ENCODE data around the gene FHOD3.

The FHOD3 gene

DNA sequence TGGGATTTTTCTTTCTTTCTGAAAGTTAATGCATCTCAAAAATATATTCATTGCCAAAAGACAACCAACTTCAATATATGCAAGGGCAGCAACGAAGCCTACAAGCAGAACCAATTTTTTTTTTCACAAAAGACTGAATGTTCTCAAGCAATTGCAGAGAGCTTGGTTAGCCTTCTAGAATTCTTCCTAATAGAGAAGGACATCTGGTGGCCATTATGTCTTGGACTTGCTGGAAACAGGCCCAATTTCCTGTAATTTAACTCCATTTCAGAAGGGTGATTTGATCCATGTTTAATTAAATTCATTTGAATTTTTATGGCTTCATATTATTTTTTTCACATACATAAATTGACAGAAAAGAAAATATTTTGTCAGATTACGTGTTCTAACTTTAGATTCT, 323.3 kb downstream of the FHOD3 start:
- in situ Hi-C loops (cut with HindIII; ENCODE audit: low sequenced_read_pairs): no loop called here
- no peak overlapping the region for H3K4me3 ChIP-seq (ENCODE audit: low read depth, low read length)
- no peak for DNase-seq (ENCODE audit: low read depth, low spot score)
- TF ChIP-seq, protein P1, sequence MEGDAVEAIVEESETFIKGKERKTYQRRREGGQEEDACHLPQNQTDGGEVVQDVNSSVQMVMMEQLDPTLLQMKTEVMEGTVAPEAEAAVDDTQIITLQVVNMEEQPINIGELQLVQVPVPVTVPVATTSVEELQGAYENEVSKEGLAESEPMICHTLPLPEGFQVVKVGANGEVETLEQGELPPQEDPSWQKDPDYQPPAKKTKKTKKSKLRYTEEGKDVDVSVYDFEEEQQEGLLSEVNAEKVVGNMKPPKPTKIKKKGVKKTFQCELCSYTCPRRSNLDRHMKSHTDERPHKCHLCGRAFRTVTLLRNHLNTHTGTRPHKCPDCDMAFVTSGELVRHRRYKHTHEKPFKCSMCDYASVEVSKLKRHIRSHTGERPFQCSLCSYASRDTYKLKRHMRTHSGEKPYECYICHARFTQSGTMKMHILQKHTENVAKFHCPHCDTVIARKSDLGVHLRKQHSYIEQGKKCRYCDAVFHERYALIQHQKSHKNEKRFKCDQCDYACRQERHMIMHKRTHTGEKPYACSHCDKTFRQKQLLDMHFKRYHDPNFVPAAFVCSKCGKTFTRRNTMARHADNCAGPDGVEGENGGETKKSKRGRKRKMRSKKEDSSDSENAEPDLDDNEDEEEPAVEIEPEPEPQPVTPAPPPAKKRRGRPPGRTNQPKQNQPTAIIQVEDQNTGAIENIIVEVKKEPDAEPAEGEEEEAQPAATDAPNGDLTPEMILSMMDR (IDR thresholded peaks at IDR 0.05; ENCODE audit: low read depth, low read length): no peak

- in situ Hi-C loops (cut with HindIII; ENCODE audit: low sequenced_read_pairs): no loop called here
- TF ChIP-seq, protein P1 (IDR thresholded peaks at IDR 0.05; ENCODE audit: low read depth, low read length): no peak
- no peak for DNase-seq (ENCODE audit: low read depth, low spot score)
- H3K4me3 ChIP-seq (ENCODE audit: low read depth, low read length): no peak overlapping the region
Observed at GRCh38 chr18:36622610-36623009, 325.1 kb downstream of the FHOD3 start.

DNA sequence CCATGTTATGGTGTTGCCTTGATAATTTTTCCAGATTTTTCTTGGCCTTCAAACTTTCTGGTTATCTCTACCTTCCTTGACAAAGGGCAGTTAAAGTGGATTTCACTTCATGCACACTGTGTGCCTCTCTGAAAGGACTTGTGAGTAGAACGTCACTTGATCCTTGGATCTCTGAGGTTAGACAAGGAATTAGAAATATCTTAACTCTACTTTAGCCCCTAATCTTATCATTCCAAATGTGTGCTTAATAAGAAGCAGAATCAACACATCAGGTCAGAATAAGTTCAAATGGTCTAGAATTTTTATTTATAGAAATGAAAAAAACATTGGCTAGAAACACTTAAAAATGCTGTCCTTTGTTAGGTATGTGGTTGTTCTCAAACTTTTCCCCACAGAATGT, 325.6 kb downstream of the FHOD3 start:
- no peak overlapping the region for H3K4me3 ChIP-seq (ENCODE audit: low read depth, low read length)
- in situ Hi-C loops (cut with HindIII; ENCODE audit: low sequenced_read_pairs): no loop called here
- TF ChIP-seq, protein P1 (IDR thresholded peaks at IDR 0.05; ENCODE audit: low read depth, low read length): no peak
- DNase-seq (ENCODE audit: low read depth, low spot score): no peak

- H3K4me3 ChIP-seq (ENCODE audit: low read depth, low read length): no peak overlapping the region
- DNase-seq (ENCODE audit: low read depth, low spot score): no peak
- TF ChIP-seq, protein P1 (IDR thresholded peaks at IDR 0.05; ENCODE audit: low read depth, low read length): no peak
- in situ Hi-C loops (cut with HindIII; ENCODE audit: low sequenced_read_pairs): no loop called here
Observed at GRCh38 chr18:36623681-36624190, 326.2 kb downstream of the FHOD3 start.

DNA sequence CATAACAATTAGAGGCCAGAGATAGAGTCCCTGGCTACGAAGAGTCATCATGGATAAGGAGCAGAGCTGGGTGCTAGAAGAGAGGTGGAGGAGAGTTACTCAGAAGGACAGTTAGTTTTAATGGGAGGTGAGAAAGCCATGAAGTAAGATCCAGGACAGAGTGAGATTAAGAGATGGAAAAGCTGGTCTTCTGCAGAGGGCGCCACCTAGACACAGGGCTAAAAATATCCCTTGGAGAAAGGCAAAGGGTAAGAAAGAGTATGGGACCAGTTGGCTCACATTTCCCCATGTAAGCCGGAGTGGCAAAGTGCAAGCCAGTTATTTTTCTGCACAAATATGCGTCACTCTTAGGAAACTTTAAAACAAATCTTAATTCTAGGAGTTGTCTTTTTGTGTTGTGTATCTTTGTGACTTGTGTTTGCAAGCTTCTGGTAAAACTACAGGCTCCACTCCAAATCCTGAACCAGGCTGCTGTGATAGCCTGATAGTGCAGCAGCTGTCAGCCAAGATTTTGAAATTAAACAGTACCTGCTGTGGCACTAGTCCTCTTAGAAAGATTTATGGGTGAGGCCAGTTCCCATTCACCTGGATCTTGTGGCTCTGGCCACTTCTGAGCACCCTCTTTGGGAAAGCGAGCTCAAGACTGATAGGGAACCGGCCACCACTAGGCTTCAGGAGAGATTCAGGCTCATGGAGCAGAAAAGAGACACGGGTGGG, 327.1 kb downstream of the FHOD3 start:
- TF ChIP-seq, protein P1 (IDR thresholded peaks at IDR 0.05; ENCODE audit: low read depth, low read length): no peak
- no peak for DNase-seq (ENCODE audit: low read depth, low spot score)
- no peak overlapping the region for H3K4me3 ChIP-seq (ENCODE audit: low read depth, low read length)
- in situ Hi-C loops (cut with HindIII; ENCODE audit: low sequenced_read_pairs): no loop called here

GRCh38 chr18:36625386-36625785, 327.9 kb downstream of the FHOD3 start:
- no peak overlapping the region for H3K4me3 ChIP-seq (ENCODE audit: low read depth, low read length)
- TF ChIP-seq, protein P1 (IDR thresholded peaks at IDR 0.05; ENCODE audit: low read depth, low read length): no peak
- no peak for DNase-seq (ENCODE audit: low read depth, low spot score)
- in situ Hi-C loops (cut with HindIII; ENCODE audit: low sequenced_read_pairs): no loop called here

Measured in astrocyte of the spinal cord (primary cell).